HCT116 (cell line): ENCODE measurements around the gene TWIST2. TPM values are rescaled to one million over a fixed set of nuclear protein-coding genes. Genes with fewer than 3 reads are reported as not detected.

Source experiments
- ATAC-seq: fragments of 200-7000 bp; cut with Tn5 transposase; 2 replicates; pipeline ENCODE4 v1.9.1; 2020; ENCODE audit warnings: mild to moderate bottlenecking, moderate library complexity
- BruUV-seq: library from RNA; stranded (reverse); fragments of 400-500 nt; replicated peaks from 2 replicates; lab custom pipeline; 2021; lab: Mats Ljungman, UMichigan
- CTCF ChIA-PET: fragments of 300-600 bp; sonication (Branson Sonifier 250); formaldehyde crosslinking; loops from one replicate; lab custom pipeline; 2021; ENCODE audit warnings: antibody characterized with exemption; lab: Charles Lee
- POLR2A ChIA-PET: fragments of 300-600, 350-600 bp; sonication (Branson Sonifier 250); formaldehyde crosslinking; loops from one replicate; lab custom pipeline; 2021; ENCODE audit warnings: antibody characterized with exemption; lab: Charles Lee
- RAD21 ChIA-PET, 2 experiments: fragments of 300-600 bp; sonication (Branson Sonifier 250); formaldehyde crosslinking; loops; one replicate each; lab custom pipeline; 2023; ENCODE audit warnings: low total read pairs in 2 of 2; ENCODE audit not compliant: uncharacterized antibody in 2 of 2, unreplicated experiment in 2 of 2, low non-redundant PET in 1 of 2; lab: Charles Lee
- DNase-seq: peaks from one replicate; pipeline ENCODE4 v3.0.0-alpha.2; 2010; ENCODE audit warnings: low read depth, low spot score
- H2AFZ ChIP-seq: fragments of 200-600 bp; shearing (Covaris generic), sonication (generic); 2 replicates; pipeline ENCODE4 v1.6.1; 2017; ENCODE audit warnings: low read depth, mixed run types, mixed read lengths, antibody characterized with exemption, low read length; ENCODE audit not compliant: poor library complexity, severe bottlenecking
- H3K27ac ChIP-seq: 2 replicates; pipeline ENCODE4 v1.5.1; 2012; ENCODE audit warnings: low read depth, low read length
- H3K27me3 ChIP-seq: fragments of 200-600 bp; sonication (generic); 2 replicates; pipeline ENCODE4 v1.6.1; 2016; ENCODE audit warnings: mixed run types, low read length, mixed read lengths; ENCODE audit not compliant: insufficient read depth
- H3K36me3 ChIP-seq, 2 experiments: fragments of 200-500 bp in 1 of 2; fragments of 200-600 bp in 1 of 2; sonication (Bioruptor generic) in 1 of 2; sonication (generic) in 1 of 2; 2 replicates each; pipeline versions ENCODE4 v1.5.1 to v1.6.1; 2014 to 2016; ENCODE audit warnings: low read length in 2 of 2, inconsistent platforms in 1 of 2, mixed read lengths in 1 of 2, mixed run types in 1 of 2; ENCODE audit not compliant: insufficient read depth in 2 of 2, control insufficient read depth in 1 of 2
- H3K4me1 ChIP-seq, 2 experiments: fragments of 200-600 bp in 1 of 2; sonication (generic) in 1 of 2; 2 replicates each; pipeline versions ENCODE4 v1.5.1 to v1.6.1; 2012 to 2017; ENCODE audit warnings: low read length in 2 of 2, inconsistent platforms in 1 of 2, mild to moderate bottlenecking in 1 of 2, mixed read lengths in 1 of 2, mixed run types in 1 of 2, moderate library complexity in 1 of 2; ENCODE audit not compliant: insufficient read depth in 2 of 2, control insufficient read depth in 1 of 2
- H3K4me2 ChIP-seq: fragments of 200-600 bp; sonication (generic); 2 replicates; pipeline ENCODE4 v1.6.1; 2017; ENCODE audit warnings: mixed run types, low read length, mixed read lengths
- H3K4me3 ChIP-seq, 2 experiments: fragments of 200-600 bp in 1 of 2; sonication (generic) in 1 of 2; replicated peaks in 1 of 2; 2 replicates each; pipeline ENCODE4 v1.5.1; 2011 to 2016; ENCODE audit warnings: low read length in 2 of 2, control low read depth in 1 of 2, low read depth in 1 of 2, mild to moderate bottlenecking in 1 of 2, mixed read lengths in 1 of 2, mixed run types in 1 of 2
- H3K79me2 ChIP-seq: fragments of 200-600 bp; sonication (generic); 2 replicates; pipeline ENCODE4 v1.6.1; 2017; ENCODE audit warnings: mild to moderate bottlenecking, mixed run types, low read length, moderate library complexity, mixed read lengths; ENCODE audit not compliant: insufficient read depth
- H3K9ac ChIP-seq: fragments of 200-600 bp; sonication (generic); 2 replicates; pipeline ENCODE4 v1.6.1; 2016; ENCODE audit warnings: low read length, mixed read lengths
- H3K9me2 ChIP-seq: fragments of 200-600 bp; sonication (generic), shearing (Covaris generic); 2 replicates; pipeline ENCODE4 v1.6.1; 2017; ENCODE audit warnings: mixed run types, mild to moderate bottlenecking, moderate library complexity; ENCODE audit not compliant: insufficient read depth
- H3K9me3 ChIP-seq, 2 experiments: fragments of 200-500 bp in 1 of 2; fragments of 200-600 bp in 1 of 2; sonication (Bioruptor generic) in 1 of 2; sonication (generic) in 1 of 2; 2 replicates each; pipeline ENCODE4 v1.6.1; 2014 to 2017; ENCODE audit warnings: low read length in 2 of 2, mixed read lengths in 2 of 2, inconsistent platforms in 1 of 2, low read depth in 1 of 2, mild to moderate bottlenecking in 1 of 2, mixed run types in 1 of 2, moderate library complexity in 1 of 2; ENCODE audit not compliant: control insufficient read depth in 1 of 2, insufficient read depth in 1 of 2
- H4K20me1 ChIP-seq: fragments of 200-600 bp; sonication (generic), shearing (Covaris generic); 2 replicates; pipeline ENCODE4 v1.6.1; 2017; ENCODE audit warnings: mixed run types, mild to moderate bottlenecking, moderate library complexity; ENCODE audit not compliant: insufficient read depth
- CBX3 ChIP-seq: IDR thresholded peaks from 2 replicates; pipeline ENCODE4 v1.6.1; 2012; ENCODE audit warnings: low read depth
- CEBPB ChIP-seq: IDR thresholded peaks from 2 replicates; pipeline ENCODE4 v1.6.1; 2012; ENCODE audit warnings: low read depth
- EGR1 ChIP-seq: IDR thresholded peaks from 2 replicates; pipeline ENCODE4 v1.6.1; 2012; ENCODE audit warnings: low read depth
- ELF1 ChIP-seq: IDR thresholded peaks from 2 replicates; pipeline ENCODE4 v1.6.1; 2012; ENCODE audit warnings: low read depth, borderline replicate concordance
- FOSL1 ChIP-seq: IDR thresholded peaks from 2 replicates; pipeline ENCODE4 v1.6.1; 2012; ENCODE audit warnings: low read depth
- JUND ChIP-seq: IDR thresholded peaks from 2 replicates; pipeline ENCODE4 v1.6.1; 2012
- POLR2A ChIP-seq: IDR thresholded peaks from 2 replicates; pipeline ENCODE4 v1.7.0; 2011; ENCODE audit warnings: borderline replicate concordance; ENCODE audit not compliant: insufficient read depth, insufficient read length; ENCODE audit errors: extremely low read depth
- POLR2AphosphoS5 ChIP-seq: IDR thresholded peaks from 2 replicates; pipeline ENCODE4 v1.6.1; 2011; ENCODE audit warnings: mild to moderate bottlenecking, low read depth, low read length, moderate library complexity
- REST ChIP-seq: IDR thresholded peaks from 2 replicates; pipeline ENCODE4 v1.6.1; 2012; ENCODE audit warnings: low read depth
- SRF ChIP-seq: IDR thresholded peaks from 2 replicates; pipeline ENCODE4 v1.6.1; 2012; ENCODE audit warnings: low read depth
- TCF7L2 ChIP-seq: IDR thresholded peaks from 2 replicates; pipeline ENCODE4 v1.7.0; 2011; ENCODE audit warnings: borderline replicate concordance, inconsistent platforms; ENCODE audit not compliant: insufficient read depth, insufficient read length; ENCODE audit errors: extremely low read depth
- YY1 ChIP-seq: IDR thresholded peaks from 2 replicates; pipeline ENCODE4 v1.6.1; 2011; ENCODE audit warnings: low read length, low read depth, moderate library complexity, mild to moderate bottlenecking; ENCODE audit not compliant: insufficient replicate concordance; ENCODE audit errors: extremely low read depth
- ZFX ChIP-seq: fragments of 450-650 bp; IDR thresholded peaks from 2 replicates; pipeline ENCODE4 v1.6.1; 2017
- ZNF274 ChIP-seq: fragments of 200-500 bp; sonication (Bioruptor generic); IDR thresholded peaks from 2 replicates; pipeline ENCODE4 v1.6.1; 2014; ENCODE audit warnings: mild to moderate bottlenecking, low read depth, low read length, inconsistent platforms
- intact Hi-C: fragments of 100-400 bp; cut with micrococcal nuclease; formaldehyde crosslinking; loops from 2 replicates; pipeline ENCODE4 v1.10.0; 2022
- total RNA-seq: library from RNA; stranded (reverse); gene quantifications from one replicate; pipeline ENCODE4 v1.2.1, GENCODE V29; 2021; ENCODE audit not compliant: unreplicated experiment
- TF ChIP-seq, protein P1 (sequence below): IDR thresholded peaks from 2 replicates; pipeline ENCODE4 v1.6.1; 2012
- TF ChIP-seq, protein P2 (sequence below): IDR thresholded peaks from 2 replicates; pipeline ENCODE4 v1.6.1; 2011; ENCODE audit warnings: mild to moderate bottlenecking, low read length, moderate library complexity; ENCODE audit not compliant: insufficient replicate concordance; ENCODE audit errors: extremely low read depth
- TF ChIP-seq, protein P3 (sequence below), 3 experiments: fragments of 200-600 bp in 1 of 3; sonication (generic) in 1 of 3; IDR thresholded peaks in 2 of 3; conservative IDR thresholded peaks in 1 of 3; 2 replicates each; pipeline ENCODE4 v1.5.1; 2012 to 2017; ENCODE audit warnings: low read depth in 2 of 3, low read length in 2 of 3, antibody characterized with exemption in 1 of 3, borderline replicate concordance in 1 of 3, control low read depth in 1 of 3, mild to moderate bottlenecking in 1 of 3, mixed read lengths in 1 of 3, mixed run types in 1 of 3, moderate library complexity in 1 of 3; ENCODE audit not compliant: insufficient read depth in 1 of 3
- TF ChIP-seq, protein P4 (sequence below): IDR thresholded peaks from 2 replicates; pipeline ENCODE4 v1.6.1; 2012

Gene TWIST2
- total RNA-seq, 1 experiment from 2014 or later: not detected

- Histone ChIP-seq H3K4me1 (no peaks in the 10 kb centered on the region), H3K4me3 (no peak overlapping the region), H4K20me1 (no peaks in the 10 kb centered on the region), H2AFZ (no peak overlapping the region), H3K27ac (no peak overlapping the region), H3K9ac (no peak overlapping the region), H3K79me2 (no peaks in the 10 kb centered on the region), H3K4me2 (no peak overlapping the region), H3K36me3 (no peaks in the 10 kb centered on the region), H3K27me3 (no peaks in the 10 kb centered on the region), H3K9me2 (no peaks in the 10 kb centered on the region), H3K9me3 (peaks cover 0 to 5% of the 10 kb centered on the region in 2 experiments; a peak in 1 of 4 replicates)
- ChIA-PET CTCF (no interaction called here), POLR2A (no interaction called here), RAD21 (no interaction called here)
- DNase-seq (no peak), ATAC-seq (no peak)
- BruUV-seq: no TSS peak
- intact Hi-C loops: no loop called here
- TF ChIP-seq, protein P1, sequence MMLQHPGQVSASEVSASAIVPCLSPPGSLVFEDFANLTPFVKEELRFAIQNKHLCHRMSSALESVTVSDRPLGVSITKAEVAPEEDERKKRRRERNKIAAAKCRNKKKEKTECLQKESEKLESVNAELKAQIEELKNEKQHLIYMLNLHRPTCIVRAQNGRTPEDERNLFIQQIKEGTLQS: no peak
- TF ChIP-seq POLR2A (no peak), YY1 (no peak), ZFX (no peak), CEBPB (no peak), FOSL1 (no peak), EGR1 (no peak), SRF (no peak), POLR2AphosphoS5 (no peak), JUND (no peak), ELF1 (no peak), REST (no peak), CBX3 (no peak), ZNF274 (no peak), TCF7L2 (no peak)
- TF ChIP-seq, protein P2, sequence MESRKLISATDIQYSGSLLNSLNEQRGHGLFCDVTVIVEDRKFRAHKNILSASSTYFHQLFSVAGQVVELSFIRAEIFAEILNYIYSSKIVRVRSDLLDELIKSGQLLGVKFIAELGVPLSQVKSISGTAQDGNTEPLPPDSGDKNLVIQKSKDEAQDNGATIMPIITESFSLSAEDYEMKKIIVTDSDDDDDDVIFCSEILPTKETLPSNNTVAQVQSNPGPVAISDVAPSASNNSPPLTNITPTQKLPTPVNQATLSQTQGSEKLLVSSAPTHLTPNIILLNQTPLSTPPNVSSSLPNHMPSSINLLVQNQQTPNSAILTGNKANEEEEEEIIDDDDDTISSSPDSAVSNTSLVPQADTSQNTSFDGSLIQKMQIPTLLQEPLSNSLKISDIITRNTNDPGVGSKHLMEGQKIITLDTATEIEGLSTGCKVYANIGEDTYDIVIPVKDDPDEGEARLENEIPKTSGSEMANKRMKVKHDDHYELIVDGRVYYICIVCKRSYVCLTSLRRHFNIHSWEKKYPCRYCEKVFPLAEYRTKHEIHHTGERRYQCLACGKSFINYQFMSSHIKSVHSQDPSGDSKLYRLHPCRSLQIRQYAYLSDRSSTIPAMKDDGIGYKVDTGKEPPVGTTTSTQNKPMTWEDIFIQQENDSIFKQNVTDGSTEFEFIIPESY: no peak
- TF ChIP-seq, protein P3, sequence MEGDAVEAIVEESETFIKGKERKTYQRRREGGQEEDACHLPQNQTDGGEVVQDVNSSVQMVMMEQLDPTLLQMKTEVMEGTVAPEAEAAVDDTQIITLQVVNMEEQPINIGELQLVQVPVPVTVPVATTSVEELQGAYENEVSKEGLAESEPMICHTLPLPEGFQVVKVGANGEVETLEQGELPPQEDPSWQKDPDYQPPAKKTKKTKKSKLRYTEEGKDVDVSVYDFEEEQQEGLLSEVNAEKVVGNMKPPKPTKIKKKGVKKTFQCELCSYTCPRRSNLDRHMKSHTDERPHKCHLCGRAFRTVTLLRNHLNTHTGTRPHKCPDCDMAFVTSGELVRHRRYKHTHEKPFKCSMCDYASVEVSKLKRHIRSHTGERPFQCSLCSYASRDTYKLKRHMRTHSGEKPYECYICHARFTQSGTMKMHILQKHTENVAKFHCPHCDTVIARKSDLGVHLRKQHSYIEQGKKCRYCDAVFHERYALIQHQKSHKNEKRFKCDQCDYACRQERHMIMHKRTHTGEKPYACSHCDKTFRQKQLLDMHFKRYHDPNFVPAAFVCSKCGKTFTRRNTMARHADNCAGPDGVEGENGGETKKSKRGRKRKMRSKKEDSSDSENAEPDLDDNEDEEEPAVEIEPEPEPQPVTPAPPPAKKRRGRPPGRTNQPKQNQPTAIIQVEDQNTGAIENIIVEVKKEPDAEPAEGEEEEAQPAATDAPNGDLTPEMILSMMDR (IDR thresholded peaks at IDR 0.05 in 2 of 3, conservative IDR thresholded peaks at IDR 0.05 in 1 of 3; ENCODE audit: borderline replicate concordance in 1 of 3, insufficient read depth in 1 of 3, low read depth in 2 of 3, low read length in 2 of 3): no peak
- TF ChIP-seq, protein P4, sequence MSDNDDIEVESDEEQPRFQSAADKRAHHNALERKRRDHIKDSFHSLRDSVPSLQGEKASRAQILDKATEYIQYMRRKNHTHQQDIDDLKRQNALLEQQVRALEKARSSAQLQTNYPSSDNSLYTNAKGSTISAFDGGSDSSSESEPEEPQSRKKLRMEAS: no peak
Measured at GRCh38 chr2:238938401-238939055, 90.6 kb downstream of the TWIST2 start.
